Fibroblast of lung (primary cell): ENCODE data around the gene NAB2. TPM values are rescaled to one million over a fixed set of nuclear protein-coding genes. Genes with fewer than 3 reads are reported as not detected.

Experiments used
- DNase-seq, 2 donors: peaks; one replicate each; pipeline versions ENCODE4 v3.0.0 to v3.0.0-alpha.2; 2010; ENCODE audit warnings: low read depth in 2 of 2
- H2AFZ ChIP-seq: 2 replicates; pipeline ENCODE4 v1.5.1; 2012; ENCODE audit warnings: low read length, control low read depth, inconsistent platforms
- H3K27ac ChIP-seq: 2 replicates; pipeline ENCODE4 v1.5.1; 2011; ENCODE audit warnings: low read length, control low read depth; ENCODE audit not compliant: insufficient read depth
- H3K27me3 ChIP-seq: 2 replicates; pipeline ENCODE4 v1.5.1; 2011; ENCODE audit warnings: mild to moderate bottlenecking, low read length; ENCODE audit not compliant: control insufficient read depth, insufficient read depth
- H3K36me3 ChIP-seq: 2 replicates; pipeline ENCODE4 v1.5.1; 2011; ENCODE audit warnings: low read length; ENCODE audit not compliant: control insufficient read depth, insufficient read depth
- H3K4me1 ChIP-seq: 2 replicates; pipeline ENCODE4 v1.5.1; 2011; ENCODE audit warnings: low read length; ENCODE audit not compliant: control insufficient read depth, insufficient read depth; ENCODE audit errors: extremely low read depth
- H3K4me2 ChIP-seq: 2 replicates; pipeline ENCODE4 v1.5.1; 2011; ENCODE audit warnings: low read length, control low read depth; ENCODE audit not compliant: insufficient read depth; ENCODE audit errors: extremely low read depth
- H3K4me3 ChIP-seq, 4 experiments: fragments of 200-600 bp in 1 of 4; sonication (generic) in 1 of 4; replicated peaks in 1 of 4; 2 replicates each; pipeline ENCODE4 v1.5.1; 2011 to 2016; ENCODE audit warnings: low read length in 4 of 4, low read depth in 3 of 4, mild to moderate bottlenecking in 3 of 4, control low read depth in 2 of 4, inconsistent platforms in 1 of 4, mixed read lengths in 1 of 4; ENCODE audit not compliant: insufficient read depth in 1 of 4; ENCODE audit errors: control extremely low read depth in 1 of 4
- H3K79me2 ChIP-seq: 2 replicates; pipeline ENCODE4 v1.5.1; 2012; ENCODE audit warnings: mild to moderate bottlenecking, low read length, inconsistent platforms; ENCODE audit not compliant: control insufficient read depth, insufficient read depth
- H3K9ac ChIP-seq: 2 replicates; pipeline ENCODE4 v1.5.1; 2011; ENCODE audit warnings: mild to moderate bottlenecking, low read length, control low read depth; ENCODE audit not compliant: insufficient read depth
- H3K9me3 ChIP-seq: 2 replicates; pipeline ENCODE4 v1.5.1; 2012; ENCODE audit warnings: low read depth, low read length; ENCODE audit not compliant: control insufficient read depth, insufficient read depth
- H4K20me1 ChIP-seq: 2 replicates; pipeline ENCODE4 v1.5.1; 2011; ENCODE audit warnings: low read length; ENCODE audit not compliant: control insufficient read depth, insufficient read depth; ENCODE audit errors: extremely low read depth
- EZH2 ChIP-seq: IDR thresholded peaks from 2 replicates; pipeline ENCODE4 v1.5.1; 2012; ENCODE audit warnings: low read length, control low read depth, mild to moderate bottlenecking; ENCODE audit errors: missing control alignments
- polyA plus RNA-seq, 2 donors: library from polyadenylated mRNA; depleted of rRNA in 1 of 2; stranded (reverse) in 1 of 2; unstranded in 1 of 2; fragments of >200 nt; gene quantifications; 2 replicates each; pipeline ENCODE4 v1.2.1, GENCODE V29; 2011 to 2012; ENCODE audit warnings: missing spikeins in 1 of 2
- total RNA-seq: library from RNA; depleted of rRNA; stranded (reverse); fragments of >200 nt; gene quantifications from 2 replicates; pipeline ENCODE4 v1.2.1, GENCODE V29; 2014
- TF ChIP-seq, protein P1 (sequence below), 2 donors: IDR thresholded peaks in 1 of 2; conservative IDR thresholded peaks in 1 of 2; 1 replicate in 1 of 2; 2 replicates in 1 of 2; pipeline ENCODE4 v1.5.1; 2011 to 2012; ENCODE audit warnings: low read length in 2 of 2, control low read depth in 1 of 2, inconsistent platforms in 1 of 2, low read depth in 1 of 2, mild to moderate bottlenecking in 1 of 2

NAB2 gene
- total and polyA plus RNA-seq, 2 donors (not counting 1 experiment from before 2014, with no cell fraction given), result 31.3 to 39.6 TPM

DNA sequence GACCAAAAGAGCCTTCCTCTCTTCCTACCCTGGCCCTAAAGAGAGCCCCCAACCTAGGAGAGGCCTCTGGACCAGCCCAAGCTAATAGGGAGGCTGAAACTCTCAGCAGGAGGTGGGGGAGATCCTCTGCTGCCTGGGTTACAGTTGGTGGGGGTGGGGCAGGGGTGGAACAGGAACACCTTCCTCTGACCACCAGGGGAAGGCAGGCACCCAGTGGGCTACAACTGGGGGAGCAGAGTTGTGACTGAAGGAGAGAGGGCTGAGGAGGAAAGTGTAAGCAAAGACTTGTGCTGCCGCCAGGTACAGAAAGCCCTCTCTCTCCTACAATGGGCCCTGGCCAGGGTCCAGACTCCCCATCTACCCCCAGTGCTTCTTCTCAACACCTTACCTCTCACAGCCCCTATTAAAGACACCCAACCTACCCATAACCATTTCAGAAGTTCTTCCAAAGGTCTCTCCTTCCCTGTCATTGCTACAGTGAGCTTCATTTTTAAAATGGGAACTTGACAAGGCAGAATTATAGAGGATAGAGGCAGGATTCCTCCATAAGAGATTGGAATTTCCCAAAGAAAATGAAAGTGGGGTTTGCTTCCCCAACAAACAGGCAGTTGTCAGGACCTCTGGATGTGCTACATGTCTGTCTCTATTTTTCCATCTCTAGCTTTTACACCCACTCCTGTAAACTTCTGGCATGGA lies 40.3 kb upstream of the NAB2 start:
- no peak overlapping the region for H3K4me2 ChIP-seq

DNA sequence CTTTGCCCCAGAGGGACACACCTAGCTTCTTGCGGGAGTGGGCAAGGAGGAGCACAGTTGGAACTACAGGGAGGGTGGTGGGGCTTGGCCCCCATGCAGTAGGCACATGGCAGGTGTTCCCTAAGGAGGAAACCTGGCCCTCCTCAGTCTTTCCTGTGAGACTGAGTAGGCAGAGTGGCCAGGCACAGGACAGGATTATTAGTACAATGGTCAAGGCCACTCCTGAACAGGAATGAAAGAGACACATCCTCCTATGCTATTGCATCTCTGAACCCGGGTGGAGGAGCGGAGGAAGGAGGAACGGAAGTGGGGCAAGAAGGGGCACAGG lies 39.8 kb upstream of the NAB2 start:
- Histone ChIP-seq H3K9me3 (no peaks in the 10 kb centered on the region), H3K27me3 (peaks cover 3% of the 10 kb centered on the region), H4K20me1 (no peaks in the 10 kb centered on the region), H2AFZ (no peak overlapping the region), H3K4me3 (no peak overlapping the region), H3K4me2 (no peak overlapping the region), H3K9ac (no peak overlapping the region), H3K27ac (no peak overlapping the region), H3K4me1 (no peaks in the 10 kb centered on the region), H3K79me2 (no peaks in the 10 kb centered on the region), H3K36me3 (no peaks in the 10 kb centered on the region)
- no peak for DNase-seq
- TF ChIP-seq, protein P1, sequence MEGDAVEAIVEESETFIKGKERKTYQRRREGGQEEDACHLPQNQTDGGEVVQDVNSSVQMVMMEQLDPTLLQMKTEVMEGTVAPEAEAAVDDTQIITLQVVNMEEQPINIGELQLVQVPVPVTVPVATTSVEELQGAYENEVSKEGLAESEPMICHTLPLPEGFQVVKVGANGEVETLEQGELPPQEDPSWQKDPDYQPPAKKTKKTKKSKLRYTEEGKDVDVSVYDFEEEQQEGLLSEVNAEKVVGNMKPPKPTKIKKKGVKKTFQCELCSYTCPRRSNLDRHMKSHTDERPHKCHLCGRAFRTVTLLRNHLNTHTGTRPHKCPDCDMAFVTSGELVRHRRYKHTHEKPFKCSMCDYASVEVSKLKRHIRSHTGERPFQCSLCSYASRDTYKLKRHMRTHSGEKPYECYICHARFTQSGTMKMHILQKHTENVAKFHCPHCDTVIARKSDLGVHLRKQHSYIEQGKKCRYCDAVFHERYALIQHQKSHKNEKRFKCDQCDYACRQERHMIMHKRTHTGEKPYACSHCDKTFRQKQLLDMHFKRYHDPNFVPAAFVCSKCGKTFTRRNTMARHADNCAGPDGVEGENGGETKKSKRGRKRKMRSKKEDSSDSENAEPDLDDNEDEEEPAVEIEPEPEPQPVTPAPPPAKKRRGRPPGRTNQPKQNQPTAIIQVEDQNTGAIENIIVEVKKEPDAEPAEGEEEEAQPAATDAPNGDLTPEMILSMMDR (conservative IDR thresholded peaks at IDR 0.05 in 1 of 2, IDR thresholded peaks at IDR 0.05 in 1 of 2; ENCODE audit: low read depth in 1 of 2, low read length in 2 of 2), result no peak
- no peak for TF ChIP-seq EZH2

More for the DNA sequence above, 40.3 kb upstream of the NAB2 start:
- peaks cover 6% of the 10 kb centered on the region for H3K27me3 ChIP-seq
- TF ChIP-seq, protein P1 (conservative IDR thresholded peaks at IDR 0.05 in 1 of 2, IDR thresholded peaks at IDR 0.05 in 1 of 2; ENCODE audit: low read depth in 1 of 2, low read length in 2 of 2), result no peak
- H3K9me3 ChIP-seq, result no peaks in the 10 kb centered on the region
- no peaks in the 10 kb centered on the region for H3K4me1 ChIP-seq
- no peaks in the 10 kb centered on the region for H3K36me3 ChIP-seq
- no peaks in the 10 kb centered on the region for H4K20me1 ChIP-seq
- no peak overlapping the region for H2AFZ ChIP-seq
- no peak overlapping the region for H3K9ac ChIP-seq
- no peak for DNase-seq
- H3K27ac ChIP-seq, result no peak overlapping the region
- no peak overlapping the region for H3K4me3 ChIP-seq
- no peaks in the 10 kb centered on the region for H3K79me2 ChIP-seq

DNA sequence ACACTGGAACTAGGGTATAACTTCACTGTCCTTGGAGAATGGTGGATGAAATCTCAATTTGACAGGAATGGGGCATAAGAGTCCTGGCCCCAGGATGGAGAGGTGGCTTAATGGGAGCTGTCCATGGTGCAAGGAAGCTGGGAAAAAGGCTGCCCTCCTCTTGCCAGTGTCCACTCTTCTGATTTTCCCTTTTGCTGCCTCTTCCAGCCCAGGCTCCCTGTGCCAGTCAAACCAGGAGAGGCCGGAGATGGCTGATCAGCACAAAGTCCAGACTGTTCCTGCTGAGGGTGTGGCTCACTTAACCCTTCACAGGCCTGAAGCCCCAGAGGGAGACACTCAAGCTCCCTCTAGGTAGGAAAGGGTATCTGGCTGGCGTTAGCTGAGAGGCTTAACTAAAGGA lies 39.0 kb upstream of the NAB2 start, which contains the start of gene MYO1A:
Gene MYO1A, minus strand, starts transcription at position 240 of the 400 bp plus-strand sequence. CDS start 1,806 bp downstream, outside the sequence.
- TF ChIP-seq, protein P1 (conservative IDR thresholded peaks at IDR 0.05 in 1 of 2, IDR thresholded peaks at IDR 0.05 in 1 of 2; ENCODE audit: low read depth in 1 of 2, low read length in 2 of 2), result no peak
- TF ChIP-seq EZH2, result no peak
- H3K9me3 ChIP-seq, result no peaks in the 10 kb centered on the region
- no peaks in the 10 kb centered on the region for H3K4me1 ChIP-seq
- no peak within 1 kb of the TSS for H3K4me3 ChIP-seq
- H3K4me2 ChIP-seq, result no peak within 1 kb of the TSS
- no peak within 1 kb of the TSS for H3K9ac ChIP-seq
- no peaks in the 10 kb centered on the region for H3K36me3 ChIP-seq
- H2AFZ ChIP-seq, result no peak within 1 kb of the TSS
- peaks cover 3% of the 10 kb centered on the region for H3K27me3 ChIP-seq
- DNase-seq, result peak in 1 of 2 donors; percentile 11
- H4K20me1 ChIP-seq, result no peaks in the 10 kb centered on the region
- no peak within 1 kb of the TSS for H3K27ac ChIP-seq
- H3K79me2 ChIP-seq, result no peaks in the 10 kb centered on the region
